ENCODE measurements around the gene PC.
A peak's percentile ranks its signal among the peaks of the same experiment; 100 is the strongest.

The PC gene

DNA sequence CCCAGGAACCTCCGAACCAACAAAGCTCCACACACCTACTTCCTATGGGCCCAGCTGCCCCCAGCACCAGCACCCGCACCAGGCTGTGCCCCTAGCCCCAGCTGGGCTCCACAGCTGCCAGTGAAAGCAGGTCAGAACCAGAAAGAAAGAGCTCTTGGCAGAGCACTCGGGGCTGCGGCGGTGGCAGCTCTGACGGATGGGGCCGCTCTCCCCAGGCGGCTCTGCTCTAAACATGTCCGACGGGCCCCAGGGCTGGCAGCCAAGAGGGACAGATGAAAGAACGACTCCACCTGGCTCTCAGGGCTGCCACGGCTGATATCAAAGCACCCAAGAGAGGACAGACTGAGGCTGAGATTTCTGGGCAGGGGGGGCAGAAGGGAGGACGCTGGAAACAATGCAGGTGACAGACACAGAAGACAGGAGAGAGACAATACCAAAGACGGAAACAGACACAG lies 75.6 kb downstream of the PC start:
- DNase-seq, result no peak

DNA sequence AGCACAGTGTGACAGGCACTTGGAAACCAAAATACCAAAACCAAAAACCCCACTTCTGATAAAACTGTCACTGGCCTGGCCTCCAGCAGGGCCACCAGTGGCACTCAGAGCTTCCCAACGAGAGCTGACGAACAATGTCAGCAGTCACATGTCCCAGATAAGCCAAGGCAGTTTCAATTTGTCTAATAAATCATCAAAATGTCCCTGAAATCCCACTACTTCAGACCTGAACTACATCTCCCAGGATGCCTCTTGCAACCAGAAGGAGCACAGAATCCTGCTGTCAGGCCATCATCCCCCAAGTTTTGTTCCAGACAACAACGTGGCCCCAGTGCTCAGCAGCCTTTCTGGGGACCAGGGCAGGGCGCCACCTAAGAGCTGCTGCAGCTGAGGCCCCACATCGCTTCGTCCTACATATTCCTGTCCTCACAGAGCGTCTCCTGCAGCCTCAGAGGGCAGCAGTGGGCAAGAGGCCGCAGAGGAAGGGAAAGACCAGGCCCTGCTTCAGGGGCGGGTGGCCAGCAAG lies 76.2 kb downstream of the PC start:
- no peak for DNase-seq

- no peak for DNase-seq
Observed at GRCh38 chr11:66881451-66881835, 76.7 kb downstream of the PC start.

- DNase-seq, result peak; percentile 76
Observed at GRCh38 chr11:66880496-66881450, 77.4 kb downstream of the PC start.

GRCh38 chr11:66879999-66880398 lies 78.2 kb downstream of the PC start:
- no peak for DNase-seq

- DNase-seq, result no peak
Observed at GRCh38 chr11:66879583-66879982, 78.6 kb downstream of the PC start.

GRCh38 chr11:66879000-66879399 lies 79.2 kb downstream of the PC start:
- no peak for DNase-seq

DNA sequence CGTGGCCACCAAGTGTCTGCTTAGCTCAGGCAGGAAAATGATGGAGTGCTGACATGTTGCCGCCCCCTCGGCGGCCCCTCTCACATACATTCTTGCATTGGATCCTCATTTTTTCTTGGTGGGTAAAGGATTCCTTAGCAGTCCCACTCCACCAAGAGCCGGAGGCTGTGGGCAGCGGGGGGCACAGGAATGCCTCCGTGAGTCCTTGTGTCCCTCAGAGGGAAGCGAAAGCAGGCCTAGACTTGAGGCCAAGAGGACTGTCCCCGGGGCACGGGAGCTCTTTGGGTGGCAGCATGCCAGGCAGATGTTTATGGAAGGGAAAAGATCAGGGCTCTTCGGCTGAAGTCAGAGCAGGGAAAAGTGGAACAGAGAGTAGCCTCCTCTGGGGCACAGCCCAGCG lies 79.7 kb downstream of the PC start:
- DNase-seq, result no peak

DNA sequence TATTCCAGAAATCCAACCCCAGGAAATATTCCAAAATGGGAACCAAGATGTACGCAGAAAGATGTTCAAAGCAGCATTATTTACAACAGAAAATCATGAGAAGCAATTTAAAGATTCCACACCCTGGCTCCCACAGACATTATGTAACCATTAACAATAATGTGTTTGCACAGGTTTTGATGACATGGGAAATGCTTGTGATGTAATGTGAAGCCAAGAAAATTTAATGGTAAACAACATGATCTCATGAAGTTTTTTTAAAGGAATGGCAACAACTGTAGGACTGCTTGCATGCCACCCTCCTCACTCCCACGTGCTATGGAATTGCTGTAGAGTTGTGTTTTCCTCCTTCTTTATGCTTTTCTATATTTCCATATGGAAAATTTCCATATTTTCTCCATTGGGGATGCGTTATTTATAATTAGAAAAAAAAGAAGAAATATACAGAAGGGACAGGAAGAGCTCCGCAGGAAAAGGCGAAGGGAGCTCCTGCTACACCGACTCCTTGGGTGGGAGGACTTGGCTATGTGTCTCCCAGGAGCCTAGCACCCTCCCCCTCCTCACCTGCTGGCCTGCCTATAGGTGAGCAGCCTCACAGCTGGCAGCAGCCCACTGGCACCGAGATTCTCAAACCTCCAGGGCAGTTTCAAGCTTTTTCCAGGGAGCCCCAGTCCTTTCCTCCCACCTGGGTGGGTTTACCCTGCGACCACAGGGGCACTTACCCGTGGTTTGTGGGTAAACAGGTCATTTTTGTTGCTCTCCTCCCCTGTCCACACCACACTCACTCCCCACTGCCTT lies 80.4 kb downstream of the PC start:
- no peak for DNase-seq

DNA sequence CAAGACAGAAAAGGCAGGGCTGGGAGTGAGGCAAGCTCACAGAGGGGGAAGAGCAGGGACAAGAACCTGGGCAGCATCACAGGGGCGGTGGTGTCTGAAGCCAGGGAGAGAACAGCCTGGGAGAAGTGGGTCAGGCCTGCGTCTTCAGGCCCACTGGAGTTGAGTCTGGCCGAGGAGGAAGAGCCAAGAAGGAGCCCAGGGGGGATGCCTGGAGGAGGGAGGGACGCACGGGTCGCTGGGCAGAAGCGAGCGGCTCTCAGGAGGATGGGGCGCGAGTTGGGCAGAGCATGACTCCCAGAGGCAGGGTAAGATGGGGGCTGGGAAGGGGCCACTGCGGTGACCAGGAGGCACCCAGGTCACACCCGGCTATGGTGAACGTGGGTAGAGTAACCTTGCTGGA lies 82.8 kb downstream of the PC start:
- DNase-seq, result no peak

- no peak for DNase-seq
Observed at GRCh38 chr11:66874232-66874631, 84.0 kb downstream of the PC start.

DNA sequence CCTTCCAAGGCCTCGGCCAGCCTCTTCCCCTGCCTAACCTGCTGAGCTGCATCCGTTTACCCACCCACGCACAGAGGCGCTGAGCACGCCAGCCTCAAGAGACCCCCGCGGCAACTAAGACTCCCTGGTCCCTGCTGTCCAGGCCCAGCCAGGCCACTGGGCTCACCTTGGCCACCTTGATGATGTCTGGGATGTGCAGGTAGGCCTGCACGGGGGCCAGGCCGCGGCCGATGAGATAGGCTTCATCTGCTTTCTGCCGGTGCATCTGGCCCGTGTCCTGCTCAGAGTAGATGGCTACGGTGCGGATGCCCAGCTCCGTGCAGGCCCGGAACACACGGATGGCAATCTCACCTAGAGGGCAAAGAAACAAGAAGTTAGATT lies 86.7 kb downstream of the PC start:
- no peak for DNase-seq

GRCh38 chr11:66870616-66871520 lies 87.3 kb downstream of the PC start:
- no peak for DNase-seq

DNA sequence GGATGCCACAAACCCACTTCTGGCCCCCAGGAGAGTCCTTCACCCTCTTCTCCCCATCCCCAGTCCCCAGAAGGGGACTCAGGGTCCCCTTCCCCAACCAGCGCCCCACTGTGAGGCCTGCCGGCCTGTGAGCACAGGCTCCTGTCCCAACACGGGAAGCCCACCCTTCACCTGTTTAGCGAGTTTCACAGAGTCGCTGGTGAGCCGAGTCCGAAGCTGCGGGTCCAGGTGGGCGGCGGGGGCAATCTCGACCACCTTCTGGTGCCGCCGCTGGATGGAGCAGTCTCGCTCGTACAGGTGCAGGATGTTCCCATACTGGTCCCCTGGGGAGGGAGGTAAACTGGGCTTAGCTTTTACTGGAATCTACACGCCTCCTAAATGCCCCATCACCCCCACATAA lies 88.1 kb downstream of the PC start:
- DNase-seq, result no peak

DNA sequence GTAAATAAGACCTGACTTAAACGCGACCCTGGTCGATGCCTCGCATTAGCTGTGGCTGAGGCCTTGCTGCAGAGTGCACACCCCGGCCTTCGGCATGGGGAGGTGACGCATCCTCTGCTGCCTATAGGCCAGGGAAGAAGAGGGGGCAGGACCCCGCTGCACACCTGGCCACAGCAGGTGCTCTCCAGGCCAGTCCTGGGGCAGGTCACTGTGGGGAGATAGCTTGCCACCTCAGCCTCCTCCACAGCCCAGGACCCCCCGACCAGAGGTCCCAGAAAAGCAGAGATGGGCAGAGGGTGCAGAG lies 88.7 kb downstream of the PC start:
- no peak for DNase-seq

DNA sequence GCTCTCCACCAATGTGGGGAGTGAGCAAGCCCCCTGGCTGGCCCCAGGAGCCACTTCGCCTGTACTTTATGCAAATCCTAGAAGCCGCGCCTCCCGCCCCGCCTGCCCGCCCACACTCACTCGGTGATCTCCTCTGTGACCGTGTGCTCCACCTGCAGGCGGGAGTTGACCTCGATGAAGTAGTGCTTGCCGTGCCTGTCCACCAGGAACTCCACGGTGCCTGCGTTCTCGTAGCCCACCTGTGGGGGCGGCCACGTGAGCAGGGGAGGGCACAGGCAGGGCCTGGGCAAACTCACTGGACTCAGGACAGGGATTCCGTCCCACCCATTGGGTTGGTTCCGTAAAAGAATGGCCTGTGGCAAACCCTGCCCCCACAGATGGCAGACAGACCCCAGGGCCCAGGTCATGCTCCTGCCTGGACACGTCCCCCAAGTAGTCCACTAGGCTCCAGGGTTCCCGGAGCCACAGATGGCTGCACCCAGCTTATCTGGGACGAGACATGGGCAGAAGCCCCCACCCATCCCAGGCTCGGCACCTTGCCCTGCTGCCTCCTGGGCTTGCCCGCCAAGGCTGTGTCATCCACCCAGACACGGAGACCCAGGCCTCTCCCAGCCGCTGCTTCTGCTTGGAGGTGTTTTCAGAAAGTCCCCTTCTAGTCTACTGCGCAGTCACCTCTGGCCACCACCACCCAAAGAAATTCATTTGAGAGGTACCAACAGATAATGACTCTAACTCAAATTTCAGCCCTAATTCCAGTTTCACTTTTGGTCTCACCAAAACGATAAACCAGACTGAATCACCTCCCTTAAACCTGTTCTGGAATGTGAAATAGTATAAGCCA lies 89.2 kb downstream of the PC start:
- DNase-seq, result no peak

GRCh38 chr11:66868082-66868725 lies 90.0 kb downstream of the PC start:
- DNase-seq, result no peak

DNA sequence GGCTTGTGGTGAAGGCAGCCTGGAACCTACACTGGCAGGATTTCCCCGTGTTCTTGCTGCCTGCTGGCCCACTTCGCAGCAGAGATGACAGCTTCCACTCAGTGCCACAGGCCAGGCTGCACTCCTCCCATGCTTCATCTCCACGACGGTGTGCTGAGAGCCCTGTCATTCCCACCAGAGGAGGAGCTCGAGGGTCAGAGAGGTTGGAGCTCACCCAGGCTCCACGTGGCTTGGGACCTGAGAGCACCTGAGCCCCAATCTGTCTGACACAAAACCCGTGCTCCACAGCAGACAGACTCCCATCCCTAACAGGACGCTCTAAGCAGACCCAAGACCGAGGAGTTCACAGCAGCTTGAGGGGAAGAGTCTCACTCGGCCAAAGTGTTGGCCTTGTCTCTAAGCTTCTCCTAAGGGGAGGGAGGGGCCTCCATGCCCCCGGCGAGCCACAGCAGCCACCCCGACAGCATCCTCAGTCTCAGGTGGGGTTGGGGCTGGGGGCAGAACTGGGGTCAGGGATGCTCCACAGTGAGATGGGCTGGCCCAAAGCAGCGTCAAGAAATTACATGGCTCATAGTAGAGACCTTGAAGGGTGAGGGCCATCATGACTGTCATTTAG lies 90.7 kb downstream of the PC start:
- DNase-seq, result no peak

DNA sequence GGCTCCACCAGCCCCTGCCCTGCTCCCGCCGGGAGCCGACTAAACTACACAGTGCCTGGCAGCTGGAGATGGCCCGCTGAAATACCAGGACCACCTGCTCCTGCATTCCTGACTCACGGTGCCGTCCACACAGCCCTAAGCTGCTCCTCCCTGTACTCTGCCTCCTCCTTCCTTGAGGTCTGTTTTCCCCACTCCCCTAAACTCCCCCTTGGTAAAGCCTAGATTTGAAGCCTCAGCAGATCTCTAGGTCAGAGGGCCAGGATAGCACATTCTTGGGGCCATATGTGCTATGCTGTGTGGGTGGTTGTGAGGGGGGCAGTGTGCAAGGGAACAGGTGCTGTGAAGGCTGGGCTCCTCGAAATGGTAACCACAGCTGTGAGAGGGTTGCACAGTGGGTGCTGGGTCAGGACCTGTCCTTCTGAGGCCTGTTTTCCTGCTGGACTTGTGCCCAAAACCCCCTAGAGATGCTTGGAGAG lies 91.6 kb downstream of the PC start:
- no peak for DNase-seq

- DNase-seq, result no peak
Observed at GRCh38 chr11:66866007-66866406, 92.2 kb downstream of the PC start.
